K562 (cell line): Measurements from ENCODE around the gene TXLNG. TPM values are rescaled to one million over a fixed set of nuclear protein-coding genes. Genes with fewer than 3 reads are reported as not detected.

ENCODE experiments used
- CREB1 ChIP-seq, 2 experiments: sonication (generic) in 1 of 2; formaldehyde crosslinking in 1 of 2; IDR thresholded peaks; 2 replicates each; pipeline versions ENCODE4 v1.6.1 to v1.8.0; 2012 to 2022; ENCODE audit warnings: inconsistent platforms in 1 of 2, mild to moderate bottlenecking in 1 of 2, missing genetic modification reagents in 1 of 2, moderate library complexity in 1 of 2
- CUX1 ChIP-seq: fragments of 200-800 bp; sonication (Bioruptor generic); IDR thresholded peaks from 2 replicates; pipeline ENCODE4 v1.6.1; 2016; ENCODE audit warnings: missing genetic modification characterization, missing compliant biosample characterization
- DACH1 ChIP-seq: fragments of 450-650 bp; IDR thresholded peaks from 2 replicates; pipeline ENCODE4 v1.6.1; 2018; ENCODE audit not compliant: partially characterized antibody
- DLX4 ChIP-seq: fragments of 250-450 bp; sonication (Bioruptor Pico); IDR thresholded peaks from 2 replicates; pipeline ENCODE4 v1.6.1; 2021; ENCODE audit warnings: mild to moderate bottlenecking
- ELF1 ChIP-seq: fragments of 200-800 bp; sonication (Bioruptor generic); IDR thresholded peaks from 2 replicates; pipeline ENCODE4 v1.6.1; 2016; ENCODE audit warnings: missing genetic modification characterization, missing compliant biosample characterization
- ESRRB ChIP-seq: fragments of 250-450 bp; sonication (Bioruptor Pico); IDR thresholded peaks from 2 replicates; pipeline ENCODE4 v1.5.0; 2020; ENCODE audit warnings: mild to moderate bottlenecking, moderate library complexity, borderline replicate concordance
- ID3 ChIP-seq, 2 experiments: fragments of 250-450 bp in 1 of 2; fragments of 450-650 bp in 1 of 2; sonication (Bioruptor Pico) in 1 of 2; IDR thresholded peaks; 2 replicates each; pipeline versions ENCODE4 v1.6.1 to v1.8.0; 2016 to 2021; ENCODE audit warnings: mild to moderate bottlenecking in 2 of 2, moderate library complexity in 2 of 2, missing compliant biosample characterization in 1 of 2, missing genetic modification characterization in 1 of 2
- KDM2B ChIP-seq: fragments of 250-450 bp; sonication (Bioruptor Pico); IDR thresholded peaks from 2 replicates; pipeline ENCODE4 v1.8.0; 2021; ENCODE audit warnings: mild to moderate bottlenecking, moderate library complexity
- NFYB ChIP-seq: IDR thresholded peaks from 2 replicates; pipeline ENCODE4 v1.6.1; 2011; ENCODE audit warnings: mild to moderate bottlenecking, moderate library complexity; ENCODE audit not compliant: insufficient read length; ENCODE audit errors: extremely low read depth
- NONO ChIP-seq, 2 experiments: fragments of 200-400 bp in 1 of 2; fragments of 450-650 bp in 1 of 2; formaldehyde crosslinking in 1 of 2; IDR thresholded peaks; 2 replicates each; pipeline ENCODE4 v1.6.1; 2017; ENCODE audit warnings: low read depth in 2 of 2, mild to moderate bottlenecking in 2 of 2, moderate library complexity in 2 of 2, low read length in 1 of 2
- NUFIP1 ChIP-seq: fragments of 450-650 bp; IDR thresholded peaks from 2 replicates; pipeline ENCODE4 v1.6.1; 2018; ENCODE audit not compliant: partially characterized antibody
- POLR3A ChIP-seq: IDR thresholded peaks from 2 replicates; pipeline ENCODE4 v1.6.1; 2011; ENCODE audit warnings: borderline replicate concordance, mild to moderate bottlenecking, moderate library complexity; ENCODE audit not compliant: insufficient read length, insufficient read depth; ENCODE audit errors: extremely low read depth
- RAD51 ChIP-seq: fragments of 450-650 bp; IDR thresholded peaks from 2 replicates; pipeline ENCODE4 v1.7.1; 2016; ENCODE audit warnings: low read depth, mild to moderate bottlenecking, borderline replicate concordance
- SIX5 ChIP-seq, 2 experiments: IDR thresholded peaks; 2 replicates each; pipeline ENCODE4 v1.6.1; 2011; ENCODE audit warnings: low read length in 2 of 2, borderline replicate concordance in 1 of 2, low read depth in 1 of 2, mild to moderate bottlenecking in 1 of 2, moderate library complexity in 1 of 2; ENCODE audit not compliant: insufficient read depth in 1 of 2
- TCF15 ChIP-seq: fragments of 250-450 bp; sonication (Bioruptor Pico); IDR thresholded peaks from 2 replicates; pipeline ENCODE4 v1.8.0; 2022; ENCODE audit warnings: moderate library complexity, mild to moderate bottlenecking, inconsistent platforms
- TCF7L2 ChIP-seq: fragments of 150-350 bp; IDR thresholded peaks from 2 replicates; pipeline ENCODE4 v1.6.1; 2016; ENCODE audit warnings: low read depth, mild to moderate bottlenecking, low read length, moderate library complexity
- ZBTB7A ChIP-seq: IDR thresholded peaks from 2 replicates; pipeline ENCODE4 v1.6.1; 2011; ENCODE audit warnings: low read depth, mild to moderate bottlenecking, low read length, moderate library complexity, borderline replicate concordance; ENCODE audit not compliant: control insufficient read depth
- polyA plus RNA-seq, 8 experiments: library from polyadenylated mRNA; depleted of rRNA in 4 of 8; stranded (reverse) in 5 of 8; unstranded in 3 of 8; fragments of >200 nt; fragmentation: Nextera tagmentation in 2 of 8; fragmentation: Illumina TruSeq in 1 of 8; extraction: Ambion mirVana in 2 of 8; extraction: Trizol in 1 of 8; gene quantifications; 2 replicates each; pipeline versions ENCODE4 v1.2.1 to v1.2.3, GENCODE V29; 2011 to 2014; ENCODE audit warnings: inconsistent platforms in 1 of 8, missing spikeins in 1 of 8
- total RNA-seq, 7 experiments: library from RNA; depleted of rRNA in 6 of 7; stranded (reverse); fragments of >200 nt in 6 of 7; fragmentation: Illumina TruSeq in 2 of 7; extraction: Trizol in 2 of 7; gene quantifications; 2 replicates each; pipeline versions ENCODE4 v1.2.1 to v1.2.3, GENCODE V29; 2011 to 2021; ENCODE audit warnings: low replicate concordance in 1 of 7

Gene TXLNG
- total and polyA plus RNA-seq, 9 of the 15 experiments (the other 6 are each of a cell fraction or from before 2014, with no cell fraction given): 13.1 to 47.0 (median 31.6) TPM

- TF ChIP-seq CUX1 (no peak), ESRRB (CRISPR knock-in tag) (peak; percentile 84; the same call in 1 of the 2 replicates), DLX4 (CRISPR knock-in tag) (peak; percentile 85; the same call in 1 of the 2 replicates), KDM2B (CRISPR knock-in tag) (no peak), TCF7L2 (no peak), NONO (IDR thresholded peaks at IDR 0.05; ENCODE audit: low read depth in 2 of 2, low read length in 1 of 2) (peak in 1 of 2 experiments; percentile 66; a peak in 1 of 4 replicates), DACH1 (no peak), ID3 (CRISPR knock-in tag; IDR thresholded peaks at IDR 0.05) (no peak), ID3 (tag; IDR thresholded peaks at IDR 0.05) (no peak), TCF15 (CRISPR knock-in tag) (no peak), ELF1 (tag) (no peak), ZBTB7A (peak; percentile 40; the same call in 1 of the 2 replicates), NFYB (no peak), NUFIP1 (no peak), SIX5 (IDR thresholded peaks at IDR 0.05; ENCODE audit: borderline replicate concordance in 1 of 2, insufficient read depth in 1 of 2, low read depth in 1 of 2, low read length in 2 of 2) (0 out of 4 replicates have a peak, but pooled peaks of 1 of the 2 experiments have one; percentile 3), POLR3A (no peak), CREB1 (IDR thresholded peaks at IDR 0.05) (peak; percentile 48), CREB1 (CRISPR knock-in tag; IDR thresholded peaks at IDR 0.05) (no peak), RAD51 (no peak; the same call in 1 of the 2 replicates)
Observed at GRCh38 chrX:16771483-16772398, 14.5 kb upstream of the TXLNG start (continued).
